GM19395 (cell line): ENCODE data around the gene CFAP299.
"Not testable (repeated sequence)": the region's sequence is repeated elsewhere in the genome, so short reads cannot be mapped to it uniquely, and the experiment has no call there.

Experiments used
- ATAC-seq: cut with Tn5 transposase; IDR thresholded peaks from one replicate; pipeline ENCODE4 v1.9.1; 2021; ENCODE audit warnings: mild to moderate bottlenecking, moderate library complexity; ENCODE audit not compliant: unreplicated experiment

The CFAP299 gene

GRCh38 chr4:80705311-80705710, 369.8 kb downstream of the CFAP299 start:
- ATAC-seq, result no peak

- ATAC-seq, result no peak
These were observed 373.7 kb downstream of the CFAP299 start for GRCh38 chr4:80709082-80709869.

- ATAC-seq, result no peak
These were observed 375.4 kb downstream of the CFAP299 start for GRCh38 chr4:80710748-80711451.

- ATAC-seq, result no peak
These were observed 376.4 kb downstream of the CFAP299 start for GRCh38 chr4:80711956-80712355.

- ATAC-seq, result no peak
These were observed 377.9 kb downstream of the CFAP299 start for GRCh38 chr4:80713409-80713808.

GRCh38 chr4:80717204-80717603, 381.7 kb downstream of the CFAP299 start:
- ATAC-seq, result no peak

GRCh38 chr4:80726471-80726870, 390.9 kb downstream of the CFAP299 start:
- ATAC-seq, result no peak

GRCh38 chr4:80730158-80730557, 394.6 kb downstream of the CFAP299 start:
- no peak for ATAC-seq

- ATAC-seq, result no peak
These were observed 395.9 kb downstream of the CFAP299 start for GRCh38 chr4:80731436-80731835.

- ATAC-seq, result no peak
These were observed 396.5 kb downstream of the CFAP299 start for GRCh38 chr4:80732010-80732409.

GRCh38 chr4:80740375-80740774, 404.8 kb downstream of the CFAP299 start:
- no peak for ATAC-seq

- not testable (repeated sequence) for ATAC-seq
These were observed 414.0 kb downstream of the CFAP299 start for GRCh38 chr4:80749558-80749957.

GRCh38 chr4:80751200-80751599, 415.7 kb downstream of the CFAP299 start:
- no peak for ATAC-seq

GRCh38 chr4:80767944-80768343, 432.4 kb downstream of the CFAP299 start:
- ATAC-seq, result no peak

- no peak for ATAC-seq
These were observed 440.6 kb downstream of the CFAP299 start for GRCh38 chr4:80776168-80776567.

GRCh38 chr4:80781431-80781830, 445.9 kb downstream of the CFAP299 start:
- ATAC-seq, result no peak

GRCh38 chr4:80787306-80787705, 451.8 kb downstream of the CFAP299 start:
- no peak for ATAC-seq

- ATAC-seq, result no peak
These were observed 453.3 kb downstream of the CFAP299 start for GRCh38 chr4:80788798-80789197.

GRCh38 chr4:80790152-80790551, 454.6 kb downstream of the CFAP299 start:
- no peak for ATAC-seq

GRCh38 chr4:80793660-80794059, 458.1 kb downstream of the CFAP299 start:
- not testable (repeated sequence) for ATAC-seq

- no peak for ATAC-seq
These were observed 462.6 kb downstream of the CFAP299 start for GRCh38 chr4:80798082-80798481.

GRCh38 chr4:80800719-80801118, 465.2 kb downstream of the CFAP299 start:
- ATAC-seq, result not testable (repeated sequence)
